HepG2 (cell line): ENCODE results near the gene ZMYND19. TPM values are rescaled to one million over a fixed set of nuclear protein-coding genes. Genes with fewer than 3 reads are reported as not detected.

Source experiments
- ATF7-NPFF ChIP-seq: sonication (generic); formaldehyde crosslinking; IDR thresholded peaks from 2 replicates; pipeline ENCODE4 v1.8.1; 2023; ENCODE audit warnings: mild to moderate bottlenecking, low read depth, missing genetic modification reagents, moderate library complexity
- CAMTA2 ChIP-seq: sonication (generic); formaldehyde crosslinking; IDR thresholded peaks from 2 replicates; pipeline ENCODE4 v1.4.0; 2020; ENCODE audit warnings: mild to moderate bottlenecking, missing genetic modification reagents, borderline replicate concordance
- CHCHD3 ChIP-seq: sonication (generic); formaldehyde crosslinking; IDR thresholded peaks from 2 replicates; pipeline ENCODE4 v1.8.0; 2022; ENCODE audit warnings: mild to moderate bottlenecking, missing genetic modification reagents, moderate library complexity
- CHD2 ChIP-seq: IDR thresholded peaks from 2 replicates; pipeline ENCODE4 v1.6.1; 2011; ENCODE audit warnings: low read depth, low read length, improper control_type of control experiment
- DBP ChIP-seq: sonication (generic); formaldehyde crosslinking; IDR thresholded peaks from 2 replicates; pipeline ENCODE4 v1.4.0; 2020; ENCODE audit warnings: missing genetic modification reagents; ENCODE audit errors: not compliant biosample characterization
- HINFP ChIP-seq: sonication (generic); formaldehyde crosslinking; IDR thresholded peaks from 2 replicates; pipeline ENCODE4 v1.4.0; 2020; ENCODE audit warnings: low read depth, mild to moderate bottlenecking, missing genetic modification reagents
- KAT8 ChIP-seq: IDR thresholded peaks from 2 replicates; pipeline ENCODE4 v1.6.1; 2016; ENCODE audit warnings: missing genetic modification reagents, missing compliant biosample characterization
- KMT2B ChIP-seq: IDR thresholded peaks from 2 replicates; pipeline ENCODE4 v1.6.1; 2016; ENCODE audit warnings: missing genetic modification reagents, missing compliant biosample characterization
- NR2F2 ChIP-seq: IDR thresholded peaks from 2 replicates; pipeline ENCODE4 v1.6.1; 2012; ENCODE audit warnings: low read depth, inconsistent platforms, borderline replicate concordance
- PAWR ChIP-seq: sonication (generic); formaldehyde crosslinking; IDR thresholded peaks from 2 replicates; pipeline ENCODE4 v1.4.0; 2020; ENCODE audit warnings: missing genetic modification reagents, mild to moderate bottlenecking, borderline replicate concordance
- POLR2A ChIP-seq, 2 experiments: IDR thresholded peaks; 2 replicates each; pipeline ENCODE4 v1.6.1; 2011; ENCODE audit warnings: low read depth in 2 of 2, low read length in 2 of 2, mild to moderate bottlenecking in 1 of 2, moderate library complexity in 1 of 2; ENCODE audit not compliant: insufficient read depth in 1 of 2
- RORA ChIP-seq: sonication (generic); formaldehyde crosslinking; IDR thresholded peaks from 2 replicates; pipeline ENCODE4 v1.5.0; 2020; ENCODE audit warnings: mild to moderate bottlenecking, missing genetic modification reagents, moderate library complexity
- ZNF567 ChIP-seq: sonication (generic); formaldehyde crosslinking; IDR thresholded peaks from 2 replicates; pipeline ENCODE4 v1.8.1; 2023; ENCODE audit warnings: mild to moderate bottlenecking, missing genetic modification reagents, borderline replicate concordance
- ZSCAN20 ChIP-seq: sonication (generic); formaldehyde crosslinking; IDR thresholded peaks from 2 replicates; pipeline ENCODE4 v1.4.0; 2020; ENCODE audit warnings: missing genetic modification reagents, mild to moderate bottlenecking, borderline replicate concordance
- polyA plus RNA-seq, 8 experiments: library from polyadenylated mRNA; depleted of rRNA in 3 of 8; stranded (reverse) in 7 of 8; unstranded in 1 of 8; fragments of >200 nt; fragmentation: Illumina TruSeq in 4 of 8; extraction: Trizol in 4 of 8; gene quantifications; 2 replicates each; pipeline versions ENCODE4 v1.2.1 to v1.2.3, GENCODE V29; 2011 to 2016; ENCODE audit warnings: low read depth in 4 of 8, missing spikeins in 1 of 8, mixed read lengths in 1 of 8; ENCODE audit not compliant: insufficient read depth in 1 of 8
- total RNA-seq, 5 experiments: library from RNA; depleted of rRNA; stranded (reverse); fragments of >200 nt; fragmentation: Illumina TruSeq; extraction: Trizol; gene quantifications; 2 replicates each; pipeline ENCODE4 v1.2.3, GENCODE V29; 2016; ENCODE audit warnings: low read depth in 1 of 5
- TF ChIP-seq, protein P1 (sequence below): sonication (generic); formaldehyde crosslinking; IDR thresholded peaks from 2 replicates; pipeline ENCODE4 v1.5.1; 2020; ENCODE audit warnings: missing genetic modification reagents, mild to moderate bottlenecking, borderline replicate concordance
- TF ChIP-seq, protein P2 (sequence below): sonication (generic); formaldehyde crosslinking; conservative IDR thresholded peaks from 2 replicates; pipeline ENCODE4 v1.4.0; 2020; ENCODE audit warnings: mild to moderate bottlenecking, missing genetic modification reagents, moderate library complexity
- TF ChIP-seq, protein P3 (sequence below): IDR thresholded peaks from 2 replicates; pipeline ENCODE4 v1.6.1; 2016; ENCODE audit warnings: missing biosample characterization, missing genetic modification reagents, low read depth

Gene ZMYND19
- total and polyA plus RNA-seq, 2 of the 13 experiments (the other 11 are each of a cell fraction or from before 2014, with no cell fraction given), result 21.3 to 38.7 TPM

- TF ChIP-seq KAT8 (CRISPR knock-in tag) (peak; percentile 94), ZSCAN20 (CRISPR knock-in tag) (no peak), KMT2B (CRISPR knock-in tag) (peak; percentile 88), HINFP (CRISPR knock-in tag) (no peak; the same call in 1 of the 2 replicates), RORA (CRISPR knock-in tag) (no peak), CAMTA2 (no peak), POLR2A (IDR thresholded peaks at IDR 0.05; ENCODE audit: insufficient read depth in 1 of 2, low read depth in 2 of 2, low read length in 2 of 2) (peak in 1 of 2 experiments; percentile 78), NR2F2 (no peak), PAWR (CRISPR knock-in tag) (no peak), DBP (no peak), CHCHD3 (CRISPR knock-in tag) (no peak), ZNF567 (CRISPR knock-in tag) (no peak), CHD2 (peak; percentile 67; the same call in 1 of the 2 replicates), ATF7-NPFF (CRISPR knock-in tag) (peak; percentile 60; the same call in 1 of the 2 replicates)
- TF ChIP-seq, protein P1, sequence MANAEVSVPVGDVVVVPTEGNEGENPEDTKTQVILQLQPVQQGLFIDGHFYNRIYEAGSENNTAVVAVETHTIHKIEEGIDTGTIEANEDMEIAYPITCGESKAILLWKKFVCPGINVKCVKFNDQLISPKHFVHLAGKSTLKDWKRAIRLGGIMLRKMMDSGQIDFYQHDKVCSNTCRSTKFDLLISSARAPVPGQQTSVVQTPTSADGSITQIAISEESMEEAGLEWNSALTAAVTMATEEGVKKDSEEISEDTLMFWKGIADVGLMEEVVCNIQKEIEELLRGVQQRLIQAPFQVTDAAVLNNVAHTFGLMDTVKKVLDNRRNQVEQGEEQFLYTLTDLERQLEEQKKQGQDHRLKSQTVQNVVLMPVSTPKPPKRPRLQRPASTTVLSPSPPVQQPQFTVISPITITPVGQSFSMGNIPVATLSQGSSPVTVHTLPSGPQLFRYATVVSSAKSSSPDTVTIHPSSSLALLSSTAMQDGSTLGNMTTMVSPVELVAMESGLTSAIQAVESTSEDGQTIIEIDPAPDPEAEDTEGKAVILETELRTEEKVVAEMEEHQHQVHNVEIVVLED, result peak; percentile 86; the same call in 1 of the 2 replicates
- TF ChIP-seq, protein P2, sequence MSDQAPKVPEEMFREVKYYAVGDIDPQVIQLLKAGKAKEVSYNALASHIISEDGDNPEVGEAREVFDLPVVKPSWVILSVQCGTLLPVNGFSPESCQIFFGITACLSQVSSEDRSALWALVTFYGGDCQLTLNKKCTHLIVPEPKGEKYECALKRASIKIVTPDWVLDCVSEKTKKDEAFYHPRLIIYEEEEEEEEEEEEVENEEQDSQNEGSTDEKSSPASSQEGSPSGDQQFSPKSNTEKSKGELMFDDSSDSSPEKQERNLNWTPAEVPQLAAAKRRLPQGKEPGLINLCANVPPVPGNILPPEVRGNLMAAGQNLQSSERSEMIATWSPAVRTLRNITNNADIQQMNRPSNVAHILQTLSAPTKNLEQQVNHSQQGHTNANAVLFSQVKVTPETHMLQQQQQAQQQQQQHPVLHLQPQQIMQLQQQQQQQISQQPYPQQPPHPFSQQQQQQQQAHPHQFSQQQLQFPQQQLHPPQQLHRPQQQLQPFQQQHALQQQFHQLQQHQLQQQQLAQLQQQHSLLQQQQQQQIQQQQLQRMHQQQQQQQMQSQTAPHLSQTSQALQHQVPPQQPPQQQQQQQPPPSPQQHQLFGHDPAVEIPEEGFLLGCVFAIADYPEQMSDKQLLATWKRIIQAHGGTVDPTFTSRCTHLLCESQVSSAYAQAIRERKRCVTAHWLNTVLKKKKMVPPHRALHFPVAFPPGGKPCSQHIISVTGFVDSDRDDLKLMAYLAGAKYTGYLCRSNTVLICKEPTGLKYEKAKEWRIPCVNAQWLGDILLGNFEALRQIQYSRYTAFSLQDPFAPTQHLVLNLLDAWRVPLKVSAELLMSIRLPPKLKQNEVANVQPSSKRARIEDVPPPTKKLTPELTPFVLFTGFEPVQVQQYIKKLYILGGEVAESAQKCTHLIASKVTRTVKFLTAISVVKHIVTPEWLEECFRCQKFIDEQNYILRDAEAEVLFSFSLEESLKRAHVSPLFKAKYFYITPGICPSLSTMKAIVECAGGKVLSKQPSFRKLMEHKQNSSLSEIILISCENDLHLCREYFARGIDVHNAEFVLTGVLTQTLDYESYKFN (CRISPR knock-in tag), result peak; percentile 36
- TF ChIP-seq, protein P3, sequence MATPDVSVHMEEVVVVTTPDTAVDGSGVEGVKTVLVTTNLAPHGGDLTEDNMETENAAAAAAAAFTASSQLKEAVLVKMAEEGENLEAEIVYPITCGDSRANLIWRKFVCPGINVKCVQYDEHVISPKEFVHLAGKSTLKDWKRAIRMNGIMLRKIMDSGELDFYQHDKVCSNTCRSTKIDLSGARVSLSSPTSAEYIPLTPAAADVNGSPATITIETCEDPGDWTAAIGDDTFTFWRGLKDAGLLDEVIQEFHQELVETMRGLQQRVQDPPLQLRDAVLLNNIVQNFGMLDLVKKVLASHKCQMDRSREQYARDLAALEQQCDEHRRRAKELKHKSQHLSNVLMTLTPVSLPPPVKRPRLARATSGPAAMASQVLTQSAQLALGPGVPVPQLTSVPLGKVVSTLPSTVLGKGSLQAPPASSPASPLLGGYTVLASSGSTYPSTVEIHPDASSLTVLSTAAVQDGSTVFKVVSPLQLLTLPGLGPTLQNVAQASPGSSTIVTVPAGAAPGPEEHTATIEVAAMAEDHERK, result peak; percentile 59; the same call in 1 of the 2 replicates
These were observed 11.6 kb downstream of the ZMYND19 start, which contains the start of gene DPH7 (continued) for GRCh38 chr9:137578518-137579258.
